ENCODE results near the gene PDE6B.
"Not testable (repeated sequence)": the region's sequence is repeated elsewhere in the genome, so short reads cannot be mapped to it uniquely, and the experiment has no call there.

Gene PDE6B

GRCh38 chr4:624705-625590, at the start of gene PDE6B:
TSS of gene PDE6B (plus strand) at chr4:625573. CDS start at chr4:625627, 54 bp downstream.
- DNase-seq: no peak

- no peak for DNase-seq
Measured at GRCh38 chr4:576245-576821, 49.0 kb upstream of the PDE6B start, which contains the start of gene TMEM271. TSS of gene TMEM271 (minus strand) at chr4:576295. CDS start at chr4:576062, 233 bp downstream.

GRCh38 chr4:576991-577498, 48.3 kb upstream of the PDE6B start:
- no peak for DNase-seq

- no peak for DNase-seq
Measured at GRCh38 chr4:577499-578450, 47.6 kb upstream of the PDE6B start.

GRCh38 chr4:578451-579443, 46.6 kb upstream of the PDE6B start:
- DNase-seq: no peak

- DNase-seq: no peak
Measured at GRCh38 chr4:579543-580175, 45.7 kb upstream of the PDE6B start.

- no peak for DNase-seq
Measured at GRCh38 chr4:581181-581580, 44.2 kb upstream of the PDE6B start.

GRCh38 chr4:581753-582361, 43.5 kb upstream of the PDE6B start:
- DNase-seq: no peak

GRCh38 chr4:583820-584219, 41.6 kb upstream of the PDE6B start:
- DNase-seq: no peak

GRCh38 chr4:587671-588350, 37.6 kb upstream of the PDE6B start:
- DNase-seq: no peak

GRCh38 chr4:588351-588849, 37.0 kb upstream of the PDE6B start:
- no peak for DNase-seq

- no peak for DNase-seq
Measured at GRCh38 chr4:589219-589963, 36.0 kb upstream of the PDE6B start.

- no peak for DNase-seq
Measured at GRCh38 chr4:590313-590841, 35.0 kb upstream of the PDE6B start.

GRCh38 chr4:592178-592577, 33.2 kb upstream of the PDE6B start:
- not testable (repeated sequence) for DNase-seq

GRCh38 chr4:592825-593520, 32.4 kb upstream of the PDE6B start:
- DNase-seq: no peak

- no peak for DNase-seq
Measured at GRCh38 chr4:598925-599324, 26.4 kb upstream of the PDE6B start.

- no peak for DNase-seq
Measured at GRCh38 chr4:600166-600565, 25.2 kb upstream of the PDE6B start.

- DNase-seq: no peak
Measured at GRCh38 chr4:600850-601515, 24.4 kb upstream of the PDE6B start.
